WTC11 (cell line): ENCODE data around the gene PDS5A. TPM values are rescaled to one million over a fixed set of nuclear protein-coding genes. Genes with fewer than 3 reads are reported as not detected.
A peak's percentile ranks its signal among the peaks of the same experiment; 100 is the strongest.

ENCODE experiments used
- ATAC-seq: fragments of 200-7000 bp; cut with Tn5 transposase; 2 replicates; pipeline ENCODE4 v1.10.0; 2021; ENCODE audit warnings: mild to moderate bottlenecking, moderate library complexity
- CTCF ChIA-PET: fragments of 300-600 bp; sonication (Branson Sonifier 250); formaldehyde crosslinking; loops from one replicate; lab custom pipeline; 2021; ENCODE audit warnings: antibody characterized with exemption; lab: Charles Lee
- POLR2A ChIA-PET: fragments of 350-600 bp; sonication (Branson Sonifier 250); formaldehyde crosslinking; loops from one replicate; lab custom pipeline; 2021; ENCODE audit warnings: antibody characterized with exemption; lab: Charles Lee
- DNase-seq: peaks from one replicate; pipeline ENCODE4 v3.0.0; 2021; ENCODE audit warnings: low spot score
- H3K27ac Mint-ChIP-seq: 2 replicates; pipeline ENCODE4 v1.8.0; 2021; ENCODE audit warnings: mixed read lengths
- H3K27me3 Mint-ChIP-seq: 2 replicates; pipeline ENCODE4 v1.8.0; 2021; ENCODE audit warnings: low read depth, mild to moderate bottlenecking, moderate library complexity, mixed read lengths
- H3K36me3 Mint-ChIP-seq: 2 replicates; pipeline ENCODE4 v1.8.0; 2021; ENCODE audit warnings: mixed read lengths
- H3K4me1 Mint-ChIP-seq: 2 replicates; pipeline ENCODE4 v1.8.0; 2022; ENCODE audit warnings: mixed read lengths
- H3K4me3 Mint-ChIP-seq: 2 replicates; pipeline ENCODE4 v1.8.0; 2021; ENCODE audit warnings: mild to moderate bottlenecking, moderate library complexity, mixed read lengths
- H3K9me3 Mint-ChIP-seq: 2 replicates; pipeline ENCODE4 v1.8.0; 2021; ENCODE audit warnings: mixed read lengths
- CREM ChIP-seq: sonication (generic); formaldehyde crosslinking; IDR thresholded peaks from 2 replicates; pipeline ENCODE4 v1.8.1; 2022; ENCODE audit warnings: mild to moderate bottlenecking, missing genetic modification reagents, moderate library complexity
- ELF4 ChIP-seq: sonication (generic); formaldehyde crosslinking; IDR thresholded peaks from 2 replicates; pipeline ENCODE4 v1.8.1; 2022; ENCODE audit warnings: low read depth, mild to moderate bottlenecking, moderate library complexity, missing genetic modification reagents
- ETV6 ChIP-seq: sonication (generic); formaldehyde crosslinking; IDR thresholded peaks from 2 replicates; pipeline ENCODE4 v1.8.1; 2022; ENCODE audit warnings: mild to moderate bottlenecking, missing genetic modification reagents
- GTF2I ChIP-seq: fragments of 250-450 bp; sonication (Bioruptor Pico); conservative IDR thresholded peaks from 2 replicates; pipeline ENCODE4 v1.4.0; 2021; ENCODE audit warnings: mild to moderate bottlenecking
- JAZF1 ChIP-seq: fragments of 250-450 bp; sonication (Bioruptor Pico); IDR thresholded peaks from 2 replicates; pipeline ENCODE4 v1.9.0; 2021; ENCODE audit warnings: moderate library complexity, mild to moderate bottlenecking, inconsistent platforms
- NFE2L1 ChIP-seq: sonication (generic); formaldehyde crosslinking; IDR thresholded peaks from 2 replicates; pipeline ENCODE4 v1.8.1; 2023; ENCODE audit warnings: missing genetic modification reagents
- NFYB ChIP-seq: sonication (generic); formaldehyde crosslinking; conservative IDR thresholded peaks from 2 replicates; pipeline ENCODE4 v1.8.0; 2022; ENCODE audit warnings: low read depth, missing genetic modification reagents
- NR1H2 ChIP-seq: sonication (generic); formaldehyde crosslinking; IDR thresholded peaks from 2 replicates; pipeline ENCODE4 v1.9.0; 2021; ENCODE audit warnings: mild to moderate bottlenecking, moderate library complexity, missing genetic modification reagents
- NR2C2 ChIP-seq: sonication (generic); formaldehyde crosslinking; IDR thresholded peaks from 2 replicates; pipeline ENCODE4 v1.8.0; 2022; ENCODE audit warnings: mild to moderate bottlenecking, missing genetic modification reagents
- RORB ChIP-seq: fragments of 250-450 bp; sonication (Bioruptor Pico); IDR thresholded peaks from 2 replicates; pipeline ENCODE4 v1.9.0; 2021; ENCODE audit warnings: mild to moderate bottlenecking
- SOX15 ChIP-seq: fragments of 250-450 bp; sonication (Bioruptor Pico); IDR thresholded peaks from 2 replicates; pipeline ENCODE4 v1.9.0; 2021; ENCODE audit warnings: mild to moderate bottlenecking
- ZNF121 ChIP-seq: sonication (generic); formaldehyde crosslinking; IDR thresholded peaks from 2 replicates; pipeline ENCODE4 v1.8.0; 2023; ENCODE audit warnings: missing genetic modification reagents
- ZNF263 ChIP-seq: sonication (generic); formaldehyde crosslinking; IDR thresholded peaks from 2 replicates; pipeline ENCODE4 v1.8.1; 2022; ENCODE audit warnings: low read depth, mild to moderate bottlenecking, moderate library complexity, missing genetic modification reagents
- ZNF281 ChIP-seq: sonication (generic); formaldehyde crosslinking; IDR thresholded peaks from 2 replicates; pipeline ENCODE4 v1.8.0; 2023; ENCODE audit warnings: mild to moderate bottlenecking, missing genetic modification reagents
- ZNF317 ChIP-seq: sonication (generic); formaldehyde crosslinking; IDR thresholded peaks from 2 replicates; pipeline ENCODE4 v1.8.1; 2023; ENCODE audit warnings: low read depth, mild to moderate bottlenecking, moderate library complexity, missing genetic modification reagents, borderline replicate concordance
- total RNA-seq: library from RNA; stranded (reverse); gene quantifications from 3 replicates; pipeline ENCODE4 v1.2.3, GENCODE V29; 2021
- TF ChIP-seq, protein P1 (sequence below): fragments of 200-600 bp; IDR thresholded peaks from 2 replicates; pipeline ENCODE4 v1.8.0; 2022; ENCODE audit warnings: antibody characterized with exemption
- TF ChIP-seq, protein P2 (sequence below): sonication (generic); formaldehyde crosslinking; conservative IDR thresholded peaks from 2 replicates; pipeline ENCODE4 v1.8.1; 2022; ENCODE audit warnings: mild to moderate bottlenecking, missing genetic modification reagents
- TF ChIP-seq, protein P3 (sequence below): sonication (generic); formaldehyde crosslinking; IDR thresholded peaks from 2 replicates; pipeline ENCODE4 v1.8.1; 2023; ENCODE audit warnings: mild to moderate bottlenecking, moderate library complexity, missing genetic modification reagents
- TF ChIP-seq, protein P4 (sequence below): fragments of 250-450 bp; sonication (Bioruptor Pico); IDR thresholded peaks from 2 replicates; pipeline ENCODE4 v1.9.0; 2021; ENCODE audit warnings: moderate library complexity, mild to moderate bottlenecking, inconsistent platforms, borderline replicate concordance

PDS5A gene
- total RNA-seq, 1 experiment from 2014 or later, result 61.7 TPM

GRCh38 chr4:39865280-39865679 lies 112.4 kb downstream of the PDS5A start:
- POLR2A ChIA-PET, result no interaction called here
- H3K9me3 Mint-ChIP-seq, result no peaks in the 10 kb centered on the region
- H3K4me3 Mint-ChIP-seq, result no peak overlapping the region
- DNase-seq, result no peak
- CTCF ChIA-PET, result no interaction called here
- H3K36me3 Mint-ChIP-seq, result peaks cover 25% of the 10 kb centered on the region
- no peak for TF ChIP-seq NR2C2 (CRISPR knock-in tag)
- TF ChIP-seq ETV6 (CRISPR knock-in tag), result no peak
- TF ChIP-seq ZNF121, result peak; percentile 52; the same call in 1 of the 2 replicates
- TF ChIP-seq NFYB (CRISPR knock-in tag), result no peak
- no peak overlapping the region for H3K27ac Mint-ChIP-seq
- no peaks in the 10 kb centered on the region for H3K4me1 Mint-ChIP-seq
- no peaks in the 10 kb centered on the region for H3K27me3 Mint-ChIP-seq
- ATAC-seq, result no peak

- Mint-ChIP-seq H3K27me3 (no peaks in the 10 kb centered on the region), H3K27ac (no peak overlapping the region), H3K9me3 (no peaks in the 10 kb centered on the region), H3K4me1 (no peaks in the 10 kb centered on the region), H3K36me3 (peaks cover 31% of the 10 kb centered on the region), H3K4me3 (no peak overlapping the region)
- ChIA-PET POLR2A (no interaction called here), CTCF (no interaction called here)
- no peak for TF ChIP-seq SOX15 (CRISPR knock-in tag)
- no peak for TF ChIP-seq ZNF281 (CRISPR knock-in tag)
- TF ChIP-seq, protein P1, sequence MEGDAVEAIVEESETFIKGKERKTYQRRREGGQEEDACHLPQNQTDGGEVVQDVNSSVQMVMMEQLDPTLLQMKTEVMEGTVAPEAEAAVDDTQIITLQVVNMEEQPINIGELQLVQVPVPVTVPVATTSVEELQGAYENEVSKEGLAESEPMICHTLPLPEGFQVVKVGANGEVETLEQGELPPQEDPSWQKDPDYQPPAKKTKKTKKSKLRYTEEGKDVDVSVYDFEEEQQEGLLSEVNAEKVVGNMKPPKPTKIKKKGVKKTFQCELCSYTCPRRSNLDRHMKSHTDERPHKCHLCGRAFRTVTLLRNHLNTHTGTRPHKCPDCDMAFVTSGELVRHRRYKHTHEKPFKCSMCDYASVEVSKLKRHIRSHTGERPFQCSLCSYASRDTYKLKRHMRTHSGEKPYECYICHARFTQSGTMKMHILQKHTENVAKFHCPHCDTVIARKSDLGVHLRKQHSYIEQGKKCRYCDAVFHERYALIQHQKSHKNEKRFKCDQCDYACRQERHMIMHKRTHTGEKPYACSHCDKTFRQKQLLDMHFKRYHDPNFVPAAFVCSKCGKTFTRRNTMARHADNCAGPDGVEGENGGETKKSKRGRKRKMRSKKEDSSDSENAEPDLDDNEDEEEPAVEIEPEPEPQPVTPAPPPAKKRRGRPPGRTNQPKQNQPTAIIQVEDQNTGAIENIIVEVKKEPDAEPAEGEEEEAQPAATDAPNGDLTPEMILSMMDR, result no peak
- no peak for TF ChIP-seq NFE2L1 (CRISPR knock-in tag)
- TF ChIP-seq JAZF1 (CRISPR knock-in tag), result no peak
- TF ChIP-seq GTF2I (CRISPR knock-in tag), result no peak
- TF ChIP-seq, protein P2, sequence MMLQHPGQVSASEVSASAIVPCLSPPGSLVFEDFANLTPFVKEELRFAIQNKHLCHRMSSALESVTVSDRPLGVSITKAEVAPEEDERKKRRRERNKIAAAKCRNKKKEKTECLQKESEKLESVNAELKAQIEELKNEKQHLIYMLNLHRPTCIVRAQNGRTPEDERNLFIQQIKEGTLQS (CRISPR knock-in tag), result no peak
- TF ChIP-seq NR2C2 (CRISPR knock-in tag), result no peak
- TF ChIP-seq, protein P3, sequence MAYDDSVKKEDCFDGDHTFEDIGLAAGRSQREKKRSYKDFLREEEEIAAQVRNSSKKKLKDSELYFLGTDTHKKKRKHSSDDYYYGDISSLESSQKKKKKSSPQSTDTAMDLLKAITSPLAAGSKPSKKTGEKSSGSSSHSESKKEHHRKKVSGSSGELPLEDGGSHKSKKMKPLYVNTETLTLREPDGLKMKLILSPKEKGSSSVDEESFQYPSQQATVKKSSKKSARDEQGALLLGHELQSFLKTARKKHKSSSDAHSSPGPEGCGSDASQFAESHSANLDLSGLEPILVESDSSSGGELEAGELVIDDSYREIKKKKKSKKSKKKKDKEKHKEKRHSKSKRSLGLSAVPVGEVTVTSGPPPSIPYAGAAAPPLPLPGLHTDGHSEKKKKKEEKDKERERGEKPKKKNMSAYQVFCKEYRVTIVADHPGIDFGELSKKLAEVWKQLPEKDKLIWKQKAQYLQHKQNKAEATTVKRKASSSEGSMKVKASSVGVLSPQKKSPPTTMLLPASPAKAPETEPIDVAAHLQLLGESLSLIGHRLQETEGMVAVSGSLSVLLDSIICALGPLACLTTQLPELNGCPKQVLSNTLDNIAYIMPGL (CRISPR knock-in tag), result no peak
- TF ChIP-seq RORB, result no peak
- no peak for TF ChIP-seq ZNF263 (CRISPR knock-in tag)
- TF ChIP-seq NR1H2, result no peak
- no peak for TF ChIP-seq ZNF317
- TF ChIP-seq, protein P4, sequence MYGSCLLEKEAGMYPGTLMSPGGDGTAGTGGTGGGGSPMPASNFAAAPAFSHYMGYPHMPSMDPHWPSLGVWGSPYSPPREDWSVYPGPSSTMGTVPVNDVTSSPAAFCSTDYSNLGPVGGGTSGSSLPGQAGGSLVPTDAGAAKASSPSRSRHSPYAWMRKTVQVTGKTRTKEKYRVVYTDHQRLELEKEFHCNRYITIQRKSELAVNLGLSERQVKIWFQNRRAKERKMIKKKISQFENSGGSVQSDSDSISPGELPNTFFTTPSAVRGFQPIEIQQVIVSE (CRISPR knock-in tag), result no peak
- TF ChIP-seq CREM (CRISPR knock-in tag), result no peak
- no peak for TF ChIP-seq ELF4 (CRISPR knock-in tag)
- DNase-seq, result no peak
- ATAC-seq, result no peak
Observed at GRCh38 chr4:39864391-39864790, 113.3 kb downstream of the PDS5A start.
